Dedifferentiated amniotic fluid mesenchymal stem cell (primary cell): ENCODE data around the gene DPP4.
"Not testable (repeated sequence)": the region's sequence is repeated elsewhere in the genome, so short reads cannot be mapped to it uniquely, and the experiment has no call there.

Experiments
- DNase-seq: peaks from one replicate; pipeline ENCODE4 v3.0.0-alpha.2; 2016; ENCODE audit errors: extremely low spot score

DPP4 gene

GRCh38 chr2:162057426-162057825 is 16.6 kb downstream of the DPP4 start:
- no peak for DNase-seq

DNA sequence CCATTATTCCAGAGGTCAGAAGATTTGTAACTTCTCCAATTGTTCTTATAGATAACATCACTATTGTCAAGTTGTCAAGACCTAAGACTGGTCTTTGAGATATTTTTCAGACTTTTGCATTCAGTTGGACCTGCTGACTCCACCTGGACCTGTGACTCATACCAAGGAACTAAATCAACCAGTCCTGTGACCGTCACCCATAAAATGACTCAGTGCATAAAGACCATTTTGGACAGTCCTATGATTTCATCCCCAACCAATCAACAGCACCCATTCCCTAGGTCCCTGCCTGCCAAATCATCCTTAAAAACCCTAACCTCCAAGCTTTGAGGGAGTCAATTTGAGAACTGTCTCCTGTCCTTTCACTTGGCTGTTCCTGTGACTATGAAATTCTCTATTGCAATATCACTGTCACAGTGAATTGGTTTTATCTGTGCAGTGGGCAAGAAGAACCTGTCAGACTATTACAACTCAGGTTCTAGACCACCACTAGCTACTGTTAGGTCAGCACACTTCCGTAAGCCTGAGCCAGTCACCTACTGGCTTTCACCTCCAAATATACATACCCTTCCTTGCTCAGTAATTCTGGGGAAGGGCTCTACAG is 17.1 kb downstream of the DPP4 start:
- DNase-seq, result no peak

DNA sequence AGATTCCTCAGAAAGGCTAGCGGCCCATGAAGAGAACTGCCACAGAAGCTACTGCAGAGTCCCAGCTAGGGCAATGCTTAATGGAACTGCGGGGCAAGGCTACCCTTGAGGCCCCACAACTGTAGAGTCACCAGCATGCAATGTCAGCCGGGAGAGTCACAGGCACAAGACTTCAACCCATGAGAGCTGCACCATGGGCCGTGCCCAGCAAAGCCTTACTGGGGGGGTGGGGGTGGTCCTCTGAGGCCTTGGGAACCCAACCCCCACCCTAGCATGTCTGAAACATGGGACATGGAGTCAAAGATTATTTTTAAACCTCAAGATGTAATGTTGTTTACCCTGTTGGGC is 20.2 kb downstream of the DPP4 start:
- no peak for DNase-seq

DNA sequence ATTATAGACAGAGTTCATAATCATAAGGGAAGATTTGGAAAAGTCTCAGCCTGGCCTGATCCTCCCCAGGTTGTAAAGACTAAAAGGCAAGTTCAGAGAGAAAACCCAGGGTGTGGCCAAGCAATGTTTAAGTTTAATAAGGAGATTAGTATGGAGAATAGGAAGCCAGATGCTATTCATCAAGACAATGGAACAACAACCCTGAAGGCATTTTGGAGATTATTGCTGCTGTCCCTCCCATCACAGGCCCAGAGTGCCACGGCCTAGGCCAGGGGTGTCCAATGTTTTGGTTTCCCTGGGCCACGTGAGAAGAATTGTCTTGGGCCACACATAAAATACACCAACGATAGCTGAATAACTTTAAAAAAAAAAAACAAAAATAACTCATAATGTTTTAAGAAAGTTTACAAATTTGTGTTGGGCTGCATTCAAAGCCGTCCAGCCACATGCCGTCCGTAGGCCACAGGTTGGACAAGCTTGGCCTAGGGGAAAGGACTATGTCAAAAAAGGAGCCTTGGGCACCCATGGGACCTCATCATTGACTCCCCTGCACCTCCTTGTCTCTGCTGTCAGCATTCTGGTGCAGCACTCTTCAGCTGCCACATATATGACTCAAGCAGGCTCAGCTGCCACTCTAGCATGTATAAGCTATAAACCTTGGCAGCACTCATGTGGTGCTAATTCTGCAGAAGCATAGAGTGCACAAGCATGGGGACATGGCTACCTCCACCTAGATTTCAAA is 20.8 kb downstream of the DPP4 start:
- DNase-seq, result no peak

GRCh38 chr2:162050513-162050961 is 23.5 kb downstream of the DPP4 start:
- DNase-seq, result no peak

DNA sequence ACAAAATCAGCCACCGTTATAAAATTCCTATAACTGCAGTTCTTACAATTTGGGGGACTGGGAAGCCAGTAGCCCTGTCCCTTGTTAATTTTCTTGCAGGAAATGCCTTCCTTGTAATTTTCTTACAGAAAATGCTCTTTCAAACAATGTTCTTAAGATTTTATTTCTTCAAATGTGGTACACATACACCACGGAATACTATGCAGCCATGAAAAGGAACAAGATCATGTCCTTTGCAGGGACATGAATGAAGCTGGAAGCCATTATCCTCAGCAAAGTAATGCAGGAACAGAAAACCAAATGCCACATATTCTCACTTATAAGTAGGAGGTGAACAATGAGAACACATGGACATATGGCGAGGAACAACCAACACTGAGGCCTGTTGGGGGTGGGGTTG is 24.9 kb downstream of the DPP4 start:
- DNase-seq, result not testable (repeated sequence)

DNA sequence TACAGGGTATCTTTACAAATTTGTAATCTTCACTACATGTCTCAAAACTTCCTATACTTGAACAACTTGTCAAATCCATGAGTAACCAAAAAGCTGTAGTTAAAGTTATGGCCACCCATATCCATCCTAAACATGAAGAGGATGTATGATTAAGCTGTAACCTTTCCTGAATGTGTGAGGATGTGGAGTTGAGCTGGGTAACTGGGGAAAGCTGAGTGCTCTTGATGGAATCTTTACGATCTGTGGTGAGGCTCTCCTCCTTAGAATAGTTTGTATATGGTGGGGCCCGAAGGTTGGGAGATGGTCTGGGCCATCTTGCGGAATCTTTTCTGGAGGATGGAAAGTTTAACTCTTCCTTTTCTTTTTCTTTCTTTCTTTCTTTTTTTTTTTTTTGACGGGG is 29.4 kb downstream of the DPP4 start:
- no peak for DNase-seq

GRCh38 chr2:162043132-162043531 is 30.9 kb downstream of the DPP4 start:
- no peak for DNase-seq

DNA sequence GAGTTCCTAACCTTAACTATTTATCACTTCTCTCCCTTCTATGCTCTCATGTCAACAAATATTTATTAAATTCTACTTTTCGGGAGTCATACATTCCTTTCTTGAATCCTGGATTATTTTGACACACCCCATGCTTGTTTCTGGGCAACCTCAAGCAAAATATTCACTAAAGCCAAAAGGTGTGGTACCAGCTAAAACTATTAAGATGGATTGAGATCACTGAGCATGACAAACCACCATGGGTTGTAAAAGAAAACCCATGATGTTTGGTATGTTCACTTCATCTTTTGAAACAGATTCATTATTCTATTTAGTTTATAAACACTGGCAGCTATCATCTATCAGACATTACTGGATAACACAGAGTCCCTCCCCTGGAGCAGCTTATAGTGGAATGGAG is 32.5 kb downstream of the DPP4 start:
- DNase-seq, result no peak

DNA sequence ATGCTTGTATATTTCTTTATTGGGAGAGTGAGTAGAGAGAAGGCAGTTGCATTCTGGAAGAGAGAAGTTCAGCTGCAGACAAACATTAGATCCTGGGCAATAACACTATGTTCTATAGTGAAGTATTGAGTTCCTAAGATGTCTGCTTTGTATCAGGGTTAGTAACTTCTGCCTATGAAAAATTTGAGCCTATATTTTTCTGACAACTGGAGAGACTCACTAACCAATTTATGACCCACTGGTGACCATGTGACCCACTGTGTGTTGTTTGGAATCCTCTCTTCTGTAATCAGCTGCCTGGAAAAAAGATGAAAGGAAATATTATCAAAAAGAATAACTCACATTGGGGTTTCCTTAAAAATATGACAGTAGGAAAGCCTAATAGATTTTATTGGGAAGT is 35.3 kb downstream of the DPP4 start:
- no peak for DNase-seq

DNA sequence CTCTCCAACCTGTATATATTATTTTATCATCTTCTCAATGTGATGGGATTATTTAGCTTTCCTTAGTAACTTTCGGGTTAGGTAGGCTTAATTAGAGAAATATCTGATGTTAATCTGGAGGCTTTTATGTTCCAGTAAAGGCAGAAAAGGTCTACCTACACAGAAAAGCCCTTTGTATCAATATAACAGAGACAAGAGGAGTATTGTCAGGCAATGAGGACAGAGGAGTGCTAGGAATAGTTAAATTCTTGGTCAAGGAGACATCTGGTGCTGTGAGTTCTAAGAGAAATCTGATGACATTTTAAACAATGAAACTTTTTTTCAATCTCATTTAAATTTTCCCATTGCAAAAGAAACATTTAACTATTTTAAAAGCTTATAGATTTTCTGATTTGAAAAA is 36.1 kb downstream of the DPP4 start:
- DNase-seq, result no peak

DNA sequence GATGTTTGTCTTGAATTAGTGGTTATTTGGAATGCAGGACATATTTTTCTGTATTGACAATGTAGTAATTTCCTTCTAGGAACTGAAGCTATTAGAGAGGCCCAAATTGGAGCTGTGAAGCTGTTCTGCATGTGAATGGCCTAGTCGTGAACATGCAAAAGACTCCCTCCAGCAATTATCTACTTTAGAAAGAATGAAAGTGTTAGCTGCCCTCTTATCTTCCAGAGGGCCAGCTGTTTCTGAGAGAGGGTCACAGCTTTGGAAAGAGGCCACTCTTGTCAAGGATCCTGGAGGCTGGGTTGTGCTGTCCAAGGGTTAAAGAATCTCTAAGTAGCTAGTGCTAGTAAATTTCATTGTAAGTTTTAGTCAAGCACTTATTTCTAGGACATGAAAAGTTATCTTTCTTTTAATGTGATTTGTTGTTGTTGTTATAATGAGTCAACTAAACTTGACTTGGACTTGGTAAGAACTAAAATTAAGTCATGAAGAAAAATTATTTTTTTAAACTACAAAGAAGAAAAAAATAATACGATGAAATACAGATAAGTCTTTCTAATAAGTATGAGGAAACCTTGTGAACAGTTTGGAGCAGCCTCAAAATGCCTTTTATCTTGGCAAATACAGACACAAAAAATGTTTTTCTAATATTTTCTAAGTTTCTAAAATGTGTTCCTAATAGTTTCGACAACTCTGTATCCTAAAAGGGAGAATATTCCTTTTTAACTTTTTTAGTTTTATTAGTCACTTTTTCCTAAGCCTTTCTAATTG is 36.8 kb downstream of the DPP4 start:
- DNase-seq, result no peak

DNA sequence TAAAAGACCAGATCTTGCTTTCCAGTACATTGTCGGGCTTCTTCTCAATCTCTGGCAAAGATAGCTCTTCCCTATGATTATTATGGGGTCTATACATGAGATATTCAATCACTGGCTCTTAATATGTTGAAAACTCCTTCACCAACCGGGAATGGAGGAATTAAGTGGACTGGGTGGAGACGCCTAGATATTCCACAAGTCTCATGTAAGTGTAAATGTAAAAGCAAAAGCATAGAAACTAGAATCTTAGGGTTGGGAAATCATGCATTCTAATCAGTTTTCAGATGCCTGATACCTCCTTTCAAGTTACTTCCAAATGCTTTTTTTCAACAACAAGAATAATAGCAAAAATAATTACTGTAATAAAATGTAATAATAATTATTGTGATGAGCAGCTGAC is 38.0 kb downstream of the DPP4 start:
- no peak for DNase-seq

- no peak for DNase-seq
Measured at GRCh38 chr2:162030363-162031190, 43.4 kb downstream of the DPP4 start.

- peak; percentile 34 for DNase-seq
Measured at GRCh38 chr2:162029287-162029901, 44.6 kb downstream of the DPP4 start.

DNA sequence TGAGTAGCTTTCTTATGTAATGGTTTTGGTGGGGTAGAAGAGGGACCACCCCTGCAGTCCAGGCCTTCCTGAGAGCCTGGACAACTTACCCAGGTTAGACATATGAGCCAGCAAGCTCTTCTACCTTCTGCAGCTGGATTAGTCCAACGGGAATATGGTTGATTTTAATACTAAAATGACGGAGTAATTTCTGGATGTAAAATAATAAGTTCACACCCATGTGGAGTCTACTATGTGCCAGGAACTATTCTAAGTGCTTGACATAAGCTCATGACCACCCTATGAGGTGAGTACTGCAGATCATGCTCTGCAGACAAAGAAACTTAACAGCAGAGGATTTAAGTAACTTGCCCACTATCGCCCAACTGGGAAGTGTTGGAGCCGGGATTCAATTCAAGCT is 45.5 kb downstream of the DPP4 start:
- DNase-seq, result no peak

DNA sequence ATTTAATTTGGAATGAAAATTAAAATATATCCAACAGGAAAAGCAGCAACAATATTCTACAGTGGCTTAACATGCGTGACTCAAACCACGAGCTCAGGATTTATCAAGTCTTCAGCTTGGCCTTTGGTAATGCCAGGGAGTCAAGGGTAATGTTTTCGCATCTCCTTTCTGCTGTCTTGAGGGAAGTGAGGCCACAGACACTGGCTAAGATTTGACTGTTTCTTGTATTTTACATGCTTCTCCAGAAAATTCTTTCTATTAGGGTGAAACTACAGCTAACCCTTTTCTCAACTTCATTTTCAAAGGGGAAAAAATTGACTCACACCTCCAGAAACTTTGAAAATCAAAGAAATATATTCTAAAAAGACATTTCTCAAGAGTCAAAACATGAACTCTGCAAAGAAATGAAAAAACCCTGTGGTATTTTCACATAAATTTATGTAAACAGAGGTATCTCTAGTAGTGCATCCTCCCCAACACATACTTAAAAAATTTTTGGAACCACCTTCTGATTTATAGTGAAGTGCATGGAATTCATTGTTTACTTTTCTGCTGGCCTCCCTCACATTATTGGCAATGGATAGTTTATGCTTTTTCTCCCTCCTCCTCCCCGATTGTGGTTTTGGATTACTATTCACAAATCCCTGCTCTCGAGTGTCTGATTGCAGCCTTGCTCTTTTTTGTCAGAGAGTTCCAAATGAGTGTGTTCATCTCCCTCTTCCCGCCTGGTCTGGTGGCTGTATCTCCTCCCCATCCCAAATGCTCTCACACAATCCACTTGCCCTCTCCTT is 48.7 kb downstream of the DPP4 start:
- peak; percentile 57 for DNase-seq

- no peak for DNase-seq
Measured at GRCh38 chr2:162022290-162022945, 51.6 kb downstream of the DPP4 start.

GRCh38 chr2:162021516-162022058 is 52.4 kb downstream of the DPP4 start:
- DNase-seq, result no peak

DNA sequence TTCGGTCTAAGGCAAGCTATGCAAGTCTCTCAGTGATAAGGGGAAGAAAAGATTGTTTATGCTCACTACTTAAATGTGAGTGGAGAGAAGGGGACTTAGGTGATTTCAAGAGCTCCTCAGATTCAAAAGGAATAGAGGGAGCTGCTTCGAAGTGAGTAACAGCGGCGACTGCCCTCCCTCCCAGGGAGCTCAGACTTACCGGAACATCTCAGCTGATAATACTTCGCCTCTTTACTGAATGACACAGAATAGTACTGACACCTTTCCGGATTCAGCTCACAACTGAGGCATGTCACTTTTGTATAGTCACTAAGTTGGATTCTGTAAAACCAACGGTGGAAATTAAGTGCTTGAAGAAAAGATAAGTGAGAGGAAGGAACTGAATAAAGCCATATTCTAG is 55.5 kb downstream of the DPP4 start:
- DNase-seq, result no peak
